PC-3 (cell line): Measurements from ENCODE around the gene KMT2C.

Experiments
- CTCF ChIP-seq: fragments of 300-600 bp; sonication (generic); conservative IDR thresholded peaks from 2 replicates; pipeline ENCODE4 v1.5.1; 2017; ENCODE audit warnings: antibody characterized with exemption, low read depth, mild to moderate bottlenecking, low read length
- EZH2 ChIP-seq: fragments of 300-600 bp; sonication (generic); IDR thresholded peaks from one replicate; pipeline ENCODE4 v1.6.1; 2017; ENCODE audit warnings: antibody characterized with exemption, mild to moderate bottlenecking, low read length; ENCODE audit not compliant: unreplicated experiment

GRCh38 chr7:152148706-152149105 is 287.1 kb downstream of the KMT2C start:
- TF ChIP-seq CTCF (no peak), EZH2 (no peak)
